GM23338 (cell line): ENCODE measurements around the gene STARD4. TPM values are rescaled to one million over a fixed set of nuclear protein-coding genes. Genes with fewer than 3 reads are reported as not detected.

ENCODE experiments used
- ATAC-seq: fragments of 200-7000 bp; cut with Tn5 transposase; 3 replicates; pipeline ENCODE4 v1.9.1; 2020
- DNase-seq: peaks from one replicate; pipeline ENCODE4 v3.0.0-alpha.2; 2015; ENCODE audit warnings: low spot score
- H2AFZ ChIP-seq: fragments of 200-600 bp; sonication (generic); 2 replicates; pipeline ENCODE4 v1.8.0; 2016; ENCODE audit warnings: antibody characterized with exemption, mild to moderate bottlenecking, moderate library complexity
- H3F3A ChIP-seq: fragments of 200-600 bp; sonication (generic); replicated peaks from 2 replicates; pipeline ENCODE4 v1.8.0; 2017; ENCODE audit warnings: antibody characterized with exemption, mixed run types, low read depth
- H3K27ac ChIP-seq: fragments of 200-600 bp; sonication (generic); 2 replicates; pipeline ENCODE4 v1.6.1; 2016; ENCODE audit warnings: low read depth
- H3K27me3 ChIP-seq: fragments of 200-600 bp; sonication (generic); 2 replicates; pipeline ENCODE4 v1.8.0; 2016; ENCODE audit warnings: mild to moderate bottlenecking, mixed run types, moderate library complexity; ENCODE audit not compliant: insufficient read depth
- H3K36me3 ChIP-seq: fragments of 200-600 bp; sonication (generic); 2 replicates; pipeline ENCODE4 v1.8.0; 2016; ENCODE audit warnings: mild to moderate bottlenecking; ENCODE audit not compliant: insufficient read depth
- H3K4me1 ChIP-seq: fragments of 200-600 bp; sonication (generic); 2 replicates; pipeline ENCODE4 v1.8.0; 2016; ENCODE audit warnings: mild to moderate bottlenecking, moderate library complexity; ENCODE audit not compliant: insufficient read depth
- H3K4me2 ChIP-seq: fragments of 200-600 bp; sonication (generic); 2 replicates; pipeline ENCODE4 v1.7.1; 2017; ENCODE audit warnings: mixed run types
- H3K4me3 ChIP-seq: fragments of 200-600 bp; sonication (generic); 2 replicates; pipeline ENCODE4 v1.6.1; 2016; ENCODE audit warnings: mixed run types
- H3K79me2 ChIP-seq: fragments of 200-600 bp; sonication (generic); replicated peaks from 2 replicates; pipeline ENCODE4 v1.8.0; 2017; ENCODE audit warnings: mild to moderate bottlenecking; ENCODE audit not compliant: insufficient read depth
- H3K9me2 ChIP-seq: fragments of 200-600 bp; sonication (generic); 2 replicates; pipeline ENCODE4 v1.8.0; 2017; ENCODE audit not compliant: insufficient read depth
- H4K20me1 ChIP-seq: fragments of 200-600 bp; sonication (generic); replicated peaks from 2 replicates; pipeline ENCODE4 v1.8.0; 2017; ENCODE audit warnings: mild to moderate bottlenecking; ENCODE audit not compliant: insufficient read depth
- H3K27ac Mint-ChIP-seq: 2 replicates; pipeline ENCODE4 v1.8.0; 2020; ENCODE audit warnings: inconsistent platforms, mild to moderate bottlenecking, moderate library complexity, mixed read lengths
- H3K27me3 Mint-ChIP-seq: 3 replicates; pipeline ENCODE4 v1.8.0; 2022; ENCODE audit warnings: low read depth, mild to moderate bottlenecking, moderate library complexity, mixed read lengths, inconsistent platforms; ENCODE audit not compliant: insufficient read depth, poor library complexity
- H3K36me3 Mint-ChIP-seq: 3 replicates; pipeline ENCODE4 v1.8.0; 2021; ENCODE audit warnings: low read depth, mild to moderate bottlenecking, inconsistent platforms, moderate library complexity, mixed read lengths
- H3K4me1 Mint-ChIP-seq: 3 replicates; pipeline ENCODE4 v1.8.0; 2020; ENCODE audit warnings: mild to moderate bottlenecking, inconsistent platforms, mixed read lengths
- H3K4me3 Mint-ChIP-seq: 3 replicates; pipeline ENCODE4 v1.8.0; 2021; ENCODE audit warnings: moderate library complexity, mild to moderate bottlenecking, inconsistent platforms, mixed read lengths
- H3K9me3 Mint-ChIP-seq: 3 replicates; pipeline ENCODE4 v1.8.0; 2020; ENCODE audit warnings: moderate library complexity, mild to moderate bottlenecking, inconsistent platforms, mixed read lengths
- CREB1 ChIP-seq: fragments of 250-450 bp; sonication (Bioruptor Pico); IDR thresholded peaks from 2 replicates; pipeline ENCODE4 v1.5.0; 2020; ENCODE audit warnings: low read depth, mild to moderate bottlenecking, moderate library complexity
- EZH2 ChIP-seq: fragments of 200-600 bp; sonication (generic); IDR thresholded peaks from one replicate; pipeline ENCODE4 v1.8.0; 2017; ENCODE audit warnings: antibody characterized with exemption, mild to moderate bottlenecking, low read depth; ENCODE audit not compliant: unreplicated experiment
- JUNB ChIP-seq: IDR thresholded peaks from one replicate; pipeline ENCODE4 v1.6.1; 2016; ENCODE audit warnings: antibody characterized with exemption; ENCODE audit not compliant: unreplicated experiment
- NANOG ChIP-seq: IDR thresholded peaks from 2 replicates; pipeline ENCODE4 v1.6.1; 2016; ENCODE audit warnings: antibody characterized with exemption, borderline replicate concordance
- POLR2AphosphoS5 ChIP-seq: IDR thresholded peaks from 2 replicates; pipeline ENCODE4 v1.6.1; 2016; ENCODE audit warnings: antibody characterized with exemption, low read depth
- STAT1 ChIP-seq: IDR thresholded peaks from one replicate; pipeline ENCODE4 v1.6.1; 2016; ENCODE audit warnings: antibody characterized with exemption; ENCODE audit not compliant: unreplicated experiment
- ZNF114 ChIP-seq: fragments of 250-450 bp; sonication (Bioruptor Pico); IDR thresholded peaks from 2 replicates; pipeline ENCODE4 v1.5.0; 2020; ENCODE audit warnings: mild to moderate bottlenecking, moderate library complexity
- ZNF331 ChIP-seq: fragments of 250-450 bp; sonication (Bioruptor Pico); IDR thresholded peaks from 2 replicates; pipeline ENCODE4 v1.5.0; 2020; ENCODE audit warnings: low read depth, mild to moderate bottlenecking, moderate library complexity
- long read RNA-seq: library from polyadenylated mRNA; unstranded; transcript quantifications from one replicate; pipeline ENCODE4 v2.0.0, GENCODE V29; 2020; ENCODE audit not compliant: unreplicated experiment
- polyA plus RNA-seq: library from polyadenylated mRNA; unstranded; fragments of >200 nt; fragmentation: Nextera tagmentation; extraction: Ambion mirVana; gene quantifications from 2 replicates; pipeline ENCODE4 v1.2.1, GENCODE V29; 2016
- total RNA-seq: library from RNA; depleted of rRNA; stranded (reverse); fragments of >200 nt; shearing (Covaris generic); gene quantifications from 2 replicates; pipeline ENCODE4 v1.2.3, GENCODE V29; 2014; rRNA removed
- TF ChIP-seq, protein P1 (sequence below): IDR thresholded peaks from 2 replicates; pipeline ENCODE4 v1.6.1; 2016; ENCODE audit warnings: antibody characterized with exemption
- TF ChIP-seq, protein P2 (sequence below): IDR thresholded peaks from one replicate; pipeline ENCODE4 v1.6.1; 2018; ENCODE audit warnings: antibody characterized with exemption; ENCODE audit not compliant: unreplicated experiment
- TF ChIP-seq, protein P3 (sequence below): fragments of 250-450 bp; sonication (Bioruptor Pico); IDR thresholded peaks from 2 replicates; pipeline ENCODE4 v1.5.0; 2020; ENCODE audit warnings: mild to moderate bottlenecking, moderate library complexity
- TF ChIP-seq, protein P4 (sequence below), 2 experiments: fragments of 200-600 bp in 1 of 2; sonication (generic) in 1 of 2; conservative IDR thresholded peaks; 2 replicates each; pipeline versions ENCODE4 v1.5.1 to v1.6.1; 2016 to 2017; ENCODE audit warnings: antibody characterized with exemption in 2 of 2, low read depth in 2 of 2, mild to moderate bottlenecking in 2 of 2, moderate library complexity in 1 of 2

STARD4 gene, protein sequence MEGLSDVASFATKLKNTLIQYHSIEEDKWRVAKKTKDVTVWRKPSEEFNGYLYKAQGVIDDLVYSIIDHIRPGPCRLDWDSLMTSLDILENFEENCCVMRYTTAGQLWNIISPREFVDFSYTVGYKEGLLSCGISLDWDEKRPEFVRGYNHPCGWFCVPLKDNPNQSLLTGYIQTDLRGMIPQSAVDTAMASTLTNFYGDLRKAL
- total RNA-seq, result 92.0 and 106 TPM in 2 replicates
- polyA plus RNA-seq, result 21.6 and 25.0 TPM in 2 replicates
- long read RNA-seq, full-length matches to known transcripts, result 3 of 5 reads
- long read RNA-seq, partial matches to known transcripts, result 0 of 5 reads
- long read RNA-seq, other reads (novel, unspliced or antisense), result 2 of 5 reads

DNA sequence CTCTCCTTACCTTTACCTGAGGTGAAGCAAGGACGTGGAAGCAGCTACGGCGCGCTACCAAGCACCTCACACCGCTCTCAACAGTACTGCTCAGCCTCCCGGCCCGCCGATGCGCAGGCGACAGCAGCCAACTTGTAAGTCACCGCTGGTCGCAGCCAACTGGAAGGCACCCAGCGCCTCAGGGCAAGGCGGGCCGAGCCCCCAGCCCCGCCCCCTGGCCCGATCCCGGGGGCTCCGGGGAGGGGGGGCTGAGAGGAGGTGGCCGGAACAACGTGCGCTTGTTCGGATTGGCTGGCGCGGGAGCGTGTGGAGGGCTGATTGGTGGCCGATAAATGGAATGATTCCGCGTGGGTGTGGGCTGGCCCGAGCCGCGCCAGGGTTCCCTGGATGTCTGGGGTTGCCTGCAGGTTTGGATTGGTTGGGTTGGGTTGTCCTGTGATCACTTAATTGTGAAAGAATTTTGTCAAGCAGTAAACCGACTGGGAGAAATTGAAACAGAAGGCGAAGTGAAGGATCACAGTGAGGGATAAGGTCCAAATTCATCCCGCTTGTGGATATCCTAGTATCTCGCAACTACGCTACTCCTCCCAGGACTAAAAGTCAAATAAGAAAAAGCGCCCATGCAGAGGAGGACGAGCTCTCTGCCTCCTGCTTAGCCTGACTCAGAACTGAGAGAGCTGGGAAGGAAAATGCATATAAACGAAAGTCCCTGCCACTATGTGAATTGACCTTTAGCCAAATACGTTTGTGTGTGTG, at the start of gene STARD4:
Gene STARD4 (minus strand): TSS at position 161 of the 756 bp plus-strand sequence. CDS start 5,102 bp downstream, outside the sequence.
- peaks cover 42% of the 10 kb centered on the region for H3K4me1 Mint-ChIP-seq
- TF ChIP-seq, protein P1, sequence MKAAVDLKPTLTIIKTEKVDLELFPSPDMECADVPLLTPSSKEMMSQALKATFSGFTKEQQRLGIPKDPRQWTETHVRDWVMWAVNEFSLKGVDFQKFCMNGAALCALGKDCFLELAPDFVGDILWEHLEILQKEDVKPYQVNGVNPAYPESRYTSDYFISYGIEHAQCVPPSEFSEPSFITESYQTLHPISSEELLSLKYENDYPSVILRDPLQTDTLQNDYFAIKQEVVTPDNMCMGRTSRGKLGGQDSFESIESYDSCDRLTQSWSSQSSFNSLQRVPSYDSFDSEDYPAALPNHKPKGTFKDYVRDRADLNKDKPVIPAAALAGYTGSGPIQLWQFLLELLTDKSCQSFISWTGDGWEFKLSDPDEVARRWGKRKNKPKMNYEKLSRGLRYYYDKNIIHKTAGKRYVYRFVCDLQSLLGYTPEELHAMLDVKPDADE, result no peak; the same call in 1 of the 2 replicates
- TF ChIP-seq NANOG (no peak), CREB1 (peak; percentile 59; the same call in 1 of the 2 replicates), STAT1 (no peak), POLR2AphosphoS5 (peak; percentile 97), ZNF114 (CRISPR knock-in tag) (no peak), EZH2 (no peak), ZNF331 (CRISPR knock-in tag) (no peak), JUNB (no peak)
- TF ChIP-seq, protein P2, sequence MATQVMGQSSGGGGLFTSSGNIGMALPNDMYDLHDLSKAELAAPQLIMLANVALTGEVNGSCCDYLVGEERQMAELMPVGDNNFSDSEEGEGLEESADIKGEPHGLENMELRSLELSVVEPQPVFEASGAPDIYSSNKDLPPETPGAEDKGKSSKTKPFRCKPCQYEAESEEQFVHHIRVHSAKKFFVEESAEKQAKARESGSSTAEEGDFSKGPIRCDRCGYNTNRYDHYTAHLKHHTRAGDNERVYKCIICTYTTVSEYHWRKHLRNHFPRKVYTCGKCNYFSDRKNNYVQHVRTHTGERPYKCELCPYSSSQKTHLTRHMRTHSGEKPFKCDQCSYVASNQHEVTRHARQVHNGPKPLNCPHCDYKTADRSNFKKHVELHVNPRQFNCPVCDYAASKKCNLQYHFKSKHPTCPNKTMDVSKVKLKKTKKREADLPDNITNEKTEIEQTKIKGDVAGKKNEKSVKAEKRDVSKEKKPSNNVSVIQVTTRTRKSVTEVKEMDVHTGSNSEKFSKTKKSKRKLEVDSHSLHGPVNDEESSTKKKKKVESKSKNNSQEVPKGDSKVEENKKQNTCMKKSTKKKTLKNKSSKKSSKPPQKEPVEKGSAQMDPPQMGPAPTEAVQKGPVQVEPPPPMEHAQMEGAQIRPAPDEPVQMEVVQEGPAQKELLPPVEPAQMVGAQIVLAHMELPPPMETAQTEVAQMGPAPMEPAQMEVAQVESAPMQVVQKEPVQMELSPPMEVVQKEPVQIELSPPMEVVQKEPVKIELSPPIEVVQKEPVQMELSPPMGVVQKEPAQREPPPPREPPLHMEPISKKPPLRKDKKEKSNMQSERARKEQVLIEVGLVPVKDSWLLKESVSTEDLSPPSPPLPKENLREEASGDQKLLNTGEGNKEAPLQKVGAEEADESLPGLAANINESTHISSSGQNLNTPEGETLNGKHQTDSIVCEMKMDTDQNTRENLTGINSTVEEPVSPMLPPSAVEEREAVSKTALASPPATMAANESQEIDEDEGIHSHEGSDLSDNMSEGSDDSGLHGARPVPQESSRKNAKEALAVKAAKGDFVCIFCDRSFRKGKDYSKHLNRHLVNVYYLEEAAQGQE, result peak; percentile 23
- TF ChIP-seq, protein P3, sequence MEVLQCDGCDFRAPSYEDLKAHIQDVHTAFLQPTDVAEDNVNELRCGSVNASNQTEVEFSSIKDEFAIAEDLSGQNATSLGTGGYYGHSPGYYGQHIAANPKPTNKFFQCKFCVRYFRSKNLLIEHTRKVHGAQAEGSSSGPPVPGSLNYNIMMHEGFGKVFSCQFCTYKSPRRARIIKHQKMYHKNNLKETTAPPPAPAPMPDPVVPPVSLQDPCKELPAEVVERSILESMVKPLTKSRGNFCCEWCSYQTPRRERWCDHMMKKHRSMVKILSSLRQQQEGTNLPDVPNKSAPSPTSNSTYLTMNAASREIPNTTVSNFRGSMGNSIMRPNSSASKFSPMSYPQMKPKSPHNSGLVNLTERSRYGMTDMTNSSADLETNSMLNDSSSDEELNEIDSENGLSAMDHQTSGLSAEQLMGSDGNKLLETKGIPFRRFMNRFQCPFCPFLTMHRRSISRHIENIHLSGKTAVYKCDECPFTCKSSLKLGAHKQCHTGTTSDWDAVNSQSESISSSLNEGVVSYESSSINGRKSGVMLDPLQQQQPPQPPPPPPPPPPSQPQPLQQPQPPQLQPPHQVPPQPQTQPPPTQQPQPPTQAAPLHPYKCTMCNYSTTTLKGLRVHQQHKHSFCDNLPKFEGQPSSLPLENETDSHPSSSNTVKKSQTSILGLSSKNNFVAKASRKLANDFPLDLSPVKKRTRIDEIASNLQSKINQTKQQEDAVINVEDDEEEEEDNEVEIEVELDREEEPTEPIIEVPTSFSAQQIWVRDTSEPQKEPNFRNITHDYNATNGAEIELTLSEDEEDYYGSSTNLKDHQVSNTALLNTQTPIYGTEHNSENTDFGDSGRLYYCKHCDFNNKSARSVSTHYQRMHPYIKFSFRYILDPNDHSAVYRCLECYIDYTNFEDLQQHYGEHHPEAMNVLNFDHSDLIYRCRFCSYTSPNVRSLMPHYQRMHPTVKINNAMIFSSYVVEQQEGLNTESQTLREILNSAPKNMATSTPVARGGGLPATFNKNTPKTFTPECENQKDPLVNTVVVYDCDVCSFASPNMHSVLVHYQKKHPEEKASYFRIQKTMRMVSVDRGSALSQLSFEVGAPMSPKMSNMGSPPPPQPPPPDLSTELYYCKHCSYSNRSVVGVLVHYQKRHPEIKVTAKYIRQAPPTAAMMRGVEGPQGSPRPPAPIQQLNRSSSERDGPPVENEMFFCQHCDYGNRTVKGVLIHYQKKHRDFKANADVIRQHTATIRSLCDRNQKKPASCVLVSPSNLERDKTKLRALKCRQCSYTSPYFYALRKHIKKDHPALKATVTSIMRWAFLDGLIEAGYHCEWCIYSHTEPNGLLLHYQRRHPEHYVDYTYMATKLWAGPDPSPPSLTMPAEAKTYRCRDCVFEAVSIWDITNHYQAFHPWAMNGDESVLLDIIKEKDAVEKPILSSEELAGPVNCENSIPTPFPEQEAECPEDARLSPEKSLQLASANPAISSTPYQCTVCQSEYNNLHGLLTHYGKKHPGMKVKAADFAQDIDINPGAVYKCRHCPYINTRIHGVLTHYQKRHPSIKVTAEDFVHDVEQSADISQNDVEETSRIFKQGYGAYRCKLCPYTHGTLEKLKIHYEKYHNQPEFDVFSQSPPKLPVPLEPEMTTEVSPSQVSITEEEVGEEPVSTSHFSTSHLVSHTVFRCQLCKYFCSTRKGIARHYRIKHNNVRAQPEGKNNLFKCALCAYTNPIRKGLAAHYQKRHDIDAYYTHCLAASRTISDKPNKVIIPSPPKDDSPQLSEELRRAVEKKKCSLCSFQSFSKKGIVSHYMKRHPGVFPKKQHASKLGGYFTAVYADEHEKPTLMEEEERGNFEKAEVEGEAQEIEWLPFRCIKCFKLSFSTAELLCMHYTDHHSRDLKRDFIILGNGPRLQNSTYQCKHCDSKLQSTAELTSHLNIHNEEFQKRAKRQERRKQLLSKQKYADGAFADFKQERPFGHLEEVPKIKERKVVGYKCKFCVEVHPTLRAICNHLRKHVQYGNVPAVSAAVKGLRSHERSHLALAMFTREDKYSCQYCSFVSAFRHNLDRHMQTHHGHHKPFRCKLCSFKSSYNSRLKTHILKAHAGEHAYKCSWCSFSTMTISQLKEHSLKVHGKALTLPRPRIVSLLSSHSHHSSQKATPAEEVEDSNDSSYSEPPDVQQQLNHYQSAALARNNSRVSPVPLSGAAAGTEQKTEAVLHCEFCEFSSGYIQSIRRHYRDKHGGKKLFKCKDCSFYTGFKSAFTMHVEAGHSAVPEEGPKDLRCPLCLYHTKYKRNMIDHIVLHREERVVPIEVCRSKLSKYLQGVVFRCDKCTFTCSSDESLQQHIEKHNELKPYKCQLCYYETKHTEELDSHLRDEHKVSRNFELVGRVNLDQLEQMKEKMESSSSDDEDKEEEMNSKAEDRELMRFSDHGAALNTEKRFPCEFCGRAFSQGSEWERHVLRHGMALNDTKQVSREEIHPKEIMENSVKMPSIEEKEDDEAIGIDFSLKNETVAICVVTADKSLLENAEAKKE (CRISPR knock-in tag), result no peak
- TF ChIP-seq, protein P4, sequence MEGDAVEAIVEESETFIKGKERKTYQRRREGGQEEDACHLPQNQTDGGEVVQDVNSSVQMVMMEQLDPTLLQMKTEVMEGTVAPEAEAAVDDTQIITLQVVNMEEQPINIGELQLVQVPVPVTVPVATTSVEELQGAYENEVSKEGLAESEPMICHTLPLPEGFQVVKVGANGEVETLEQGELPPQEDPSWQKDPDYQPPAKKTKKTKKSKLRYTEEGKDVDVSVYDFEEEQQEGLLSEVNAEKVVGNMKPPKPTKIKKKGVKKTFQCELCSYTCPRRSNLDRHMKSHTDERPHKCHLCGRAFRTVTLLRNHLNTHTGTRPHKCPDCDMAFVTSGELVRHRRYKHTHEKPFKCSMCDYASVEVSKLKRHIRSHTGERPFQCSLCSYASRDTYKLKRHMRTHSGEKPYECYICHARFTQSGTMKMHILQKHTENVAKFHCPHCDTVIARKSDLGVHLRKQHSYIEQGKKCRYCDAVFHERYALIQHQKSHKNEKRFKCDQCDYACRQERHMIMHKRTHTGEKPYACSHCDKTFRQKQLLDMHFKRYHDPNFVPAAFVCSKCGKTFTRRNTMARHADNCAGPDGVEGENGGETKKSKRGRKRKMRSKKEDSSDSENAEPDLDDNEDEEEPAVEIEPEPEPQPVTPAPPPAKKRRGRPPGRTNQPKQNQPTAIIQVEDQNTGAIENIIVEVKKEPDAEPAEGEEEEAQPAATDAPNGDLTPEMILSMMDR (conservative IDR thresholded peaks at IDR 0.05; ENCODE audit: low read depth in 2 of 2), result no peak

More for the DNA sequence above, at the start of gene STARD4:
- H3F3A ChIP-seq, result no peaks in the 10 kb centered on the region
- peaks cover 32% of the 10 kb centered on the region for H3K4me1 ChIP-seq
- peak within 1 kb of the TSS; percentile 90 for H3K27ac ChIP-seq
- H3K27me3 ChIP-seq, result no peaks in the 10 kb centered on the region
- H3K4me2 ChIP-seq, result peak within 1 kb of the TSS; percentile 94
- H2AFZ ChIP-seq, result peak within 1 kb of the TSS; percentile 15; the same call in 1 of the 2 replicates
- Mint-ChIP-seq H3K4me3 (peak within 1 kb of the TSS; percentile 92), H3K27ac (peak within 1 kb of the TSS; percentile 96), H3K36me3 (no peaks in the 10 kb centered on the region), H3K9me3 (no peaks in the 10 kb centered on the region), H3K27me3 (peaks cover 3% of the 10 kb centered on the region)
- no peaks in the 10 kb centered on the region for H3K9me2 ChIP-seq
- H3K36me3 ChIP-seq, result no peaks in the 10 kb centered on the region
- H3K79me2 ChIP-seq, result peaks cover 44% of the 10 kb centered on the region
- H4K20me1 ChIP-seq, result peaks cover 12% of the 10 kb centered on the region; the same call in 1 of the 2 replicates
- DNase-seq (peak; percentile 96), ATAC-seq (peak; percentile 94)
- peak within 1 kb of the TSS; percentile 77 for H3K4me3 ChIP-seq
